Tibial nerve (tissue), 4 donors: ENCODE results near the gene SLU7. TPM values are rescaled to one million over a fixed set of nuclear protein-coding genes. Genes with fewer than 3 reads are reported as not detected.

Source experiments
- DNase-seq, 2 donors: peaks; one replicate each; pipeline ENCODE4 v3.0.0-alpha.2; 2019; ENCODE audit warnings: low spot score in 2 of 2
- H3K27ac ChIP-seq, 4 donors: fragments of 200-600 bp; sonication (generic) in 3 of 4; one replicate each; pipeline ENCODE4 v1.5.1; 2017 to 2019; ENCODE audit warnings: mild to moderate bottlenecking in 1 of 4
- H3K27me3 ChIP-seq, 2 donors: fragments of 200-600 bp; sonication (generic) in 1 of 2; one replicate each; pipeline versions ENCODE4 v1.5.1 to v1.6.0; 2017 to 2019
- H3K36me3 ChIP-seq, 3 donors: fragments of 200-600 bp; sonication (generic); one replicate each; pipeline ENCODE4 v1.5.1; 2018 to 2019
- H3K4me1 ChIP-seq, 4 donors: fragments of 200-600 bp; sonication (generic) in 3 of 4; one replicate each; pipeline ENCODE4 v1.5.1; 2017 to 2019
- H3K4me3 ChIP-seq, 4 donors: fragments of 200-600 bp; sonication (generic) in 3 of 4; one replicate each; pipeline ENCODE4 v1.5.1; 2017 to 2019; ENCODE audit warnings: mild to moderate bottlenecking in 1 of 4, moderate library complexity in 1 of 4
- H3K9me3 ChIP-seq, 4 donors: fragments of 200-600 bp; sonication (generic) in 3 of 4; one replicate each; pipeline ENCODE4 v1.5.1; 2017 to 2019
- EP300 ChIP-seq, 2 donors: sonication (generic); formaldehyde crosslinking; IDR thresholded peaks; one replicate each; pipeline ENCODE4 v1.6.1; 2017; ENCODE audit warnings: antibody characterized with exemption in 2 of 2, mild to moderate bottlenecking in 1 of 2
- POLR2A ChIP-seq, 2 donors: fragments of 450-650 bp; IDR thresholded peaks; one replicate each; pipeline ENCODE4 v1.6.1; 2017; ENCODE audit warnings: antibody characterized with exemption in 2 of 2, mild to moderate bottlenecking in 2 of 2, moderate library complexity in 2 of 2
- WGBS, 2 donors: methylation state at CpG; one replicate each; pipeline ENCODE4 v1.1.5; 2018; 5-methylcytosine and 5-hydroxymethylcytosine counted together
- total RNA-seq, 4 donors: library from RNA; depleted of rRNA; stranded (reverse); fragments of >200 nt; gene quantifications; one replicate each; pipeline ENCODE4 v1.1.0, GENCODE V29; 2016
- TF ChIP-seq, protein P1 (sequence below), 5 experiments: fragments of 200-600 bp in 3 of 5; fragments of 450-650 bp in 2 of 5; sonication (generic) in 3 of 5; IDR thresholded peaks; one replicate each; pipeline ENCODE4 v1.5.1; 2016 to 2019; ENCODE audit warnings: antibody characterized with exemption in 5 of 5, mild to moderate bottlenecking in 3 of 5, moderate library complexity in 2 of 5

The SLU7 gene
- total RNA-seq, 4 donors from 2014 or later = 68.2 to 76.8 (median 71.1) TPM

DNA sequence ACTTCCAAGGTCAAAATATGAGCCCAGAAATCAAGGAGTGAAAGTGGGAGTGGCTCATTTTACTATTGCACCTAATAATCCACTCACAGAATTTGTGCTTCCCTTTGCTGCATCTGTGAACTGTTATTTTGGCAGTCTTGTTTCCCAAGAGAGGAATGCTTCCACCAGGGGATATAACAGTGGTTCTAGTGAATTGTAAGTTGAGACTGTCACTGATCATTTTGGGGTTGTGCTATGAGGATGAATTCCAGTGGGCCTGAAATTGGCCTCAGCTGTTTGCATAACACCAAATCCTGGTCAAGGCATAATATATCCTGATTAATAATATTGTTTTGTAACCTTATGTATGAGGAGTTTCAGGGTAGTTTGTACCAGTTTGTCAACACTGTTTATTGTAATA, 33.4 kb downstream of the SLU7 start:
- no peaks in the 10 kb centered on the region for H3K27me3 ChIP-seq
- H3K36me3 ChIP-seq = peaks cover 0 to 12% (median 0%) of the 10 kb centered on the region in 3 donors
- H3K4me1 ChIP-seq = no peaks in the 10 kb centered on the region
- H3K4me3 ChIP-seq = no peak overlapping the region
- DNase-seq = no peak
- peaks cover 0 to 38% (median 7%) of the 10 kb centered on the region in 4 donors for H3K9me3 ChIP-seq
- H3K27ac ChIP-seq = no peak overlapping the region
- TF ChIP-seq EP300 (IDR thresholded peaks at IDR 0.05) (no peak), POLR2A (IDR thresholded peaks at IDR 0.05) (no peak)
- TF ChIP-seq, protein P1, sequence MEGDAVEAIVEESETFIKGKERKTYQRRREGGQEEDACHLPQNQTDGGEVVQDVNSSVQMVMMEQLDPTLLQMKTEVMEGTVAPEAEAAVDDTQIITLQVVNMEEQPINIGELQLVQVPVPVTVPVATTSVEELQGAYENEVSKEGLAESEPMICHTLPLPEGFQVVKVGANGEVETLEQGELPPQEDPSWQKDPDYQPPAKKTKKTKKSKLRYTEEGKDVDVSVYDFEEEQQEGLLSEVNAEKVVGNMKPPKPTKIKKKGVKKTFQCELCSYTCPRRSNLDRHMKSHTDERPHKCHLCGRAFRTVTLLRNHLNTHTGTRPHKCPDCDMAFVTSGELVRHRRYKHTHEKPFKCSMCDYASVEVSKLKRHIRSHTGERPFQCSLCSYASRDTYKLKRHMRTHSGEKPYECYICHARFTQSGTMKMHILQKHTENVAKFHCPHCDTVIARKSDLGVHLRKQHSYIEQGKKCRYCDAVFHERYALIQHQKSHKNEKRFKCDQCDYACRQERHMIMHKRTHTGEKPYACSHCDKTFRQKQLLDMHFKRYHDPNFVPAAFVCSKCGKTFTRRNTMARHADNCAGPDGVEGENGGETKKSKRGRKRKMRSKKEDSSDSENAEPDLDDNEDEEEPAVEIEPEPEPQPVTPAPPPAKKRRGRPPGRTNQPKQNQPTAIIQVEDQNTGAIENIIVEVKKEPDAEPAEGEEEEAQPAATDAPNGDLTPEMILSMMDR (IDR thresholded peaks at IDR 0.05) = no peak

DNA sequence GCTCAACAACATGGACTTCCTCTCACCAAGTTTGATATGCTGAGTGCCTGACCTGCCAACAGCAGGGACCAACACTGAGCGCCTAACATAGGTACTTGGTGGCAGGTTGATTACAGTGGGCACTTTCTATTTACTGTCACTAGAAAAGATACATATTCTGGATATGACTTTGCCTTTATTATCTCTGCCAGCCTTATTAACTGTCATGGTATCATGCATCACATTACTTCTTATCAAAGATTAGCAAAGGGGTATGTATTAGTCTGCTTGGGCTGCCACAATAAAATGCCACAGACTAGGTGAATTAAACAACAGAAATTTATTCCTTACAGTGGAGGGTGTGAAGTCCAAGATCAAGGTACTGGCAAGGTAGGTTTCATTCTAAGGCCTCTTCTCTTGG, 34.2 kb downstream of the SLU7 start:
- no peaks in the 10 kb centered on the region for H3K27me3 ChIP-seq
- no peaks in the 10 kb centered on the region for H3K4me1 ChIP-seq
- no peak overlapping the region for H3K4me3 ChIP-seq
- H3K27ac ChIP-seq = no peak overlapping the region
- DNase-seq = no peak
- peaks cover 0 to 12% (median 0%) of the 10 kb centered on the region in 3 donors for H3K36me3 ChIP-seq
- WGBS, 2 donors = 85 to 100% methylated on average over 1 of the region's 1 CpG
- TF ChIP-seq POLR2A (IDR thresholded peaks at IDR 0.05) (no peak), EP300 (IDR thresholded peaks at IDR 0.05) (no peak)
- TF ChIP-seq, protein P1 (IDR thresholded peaks at IDR 0.05) = no peak
- H3K9me3 ChIP-seq = peaks cover 0 to 38% (median 7%) of the 10 kb centered on the region in 4 donors

DNA sequence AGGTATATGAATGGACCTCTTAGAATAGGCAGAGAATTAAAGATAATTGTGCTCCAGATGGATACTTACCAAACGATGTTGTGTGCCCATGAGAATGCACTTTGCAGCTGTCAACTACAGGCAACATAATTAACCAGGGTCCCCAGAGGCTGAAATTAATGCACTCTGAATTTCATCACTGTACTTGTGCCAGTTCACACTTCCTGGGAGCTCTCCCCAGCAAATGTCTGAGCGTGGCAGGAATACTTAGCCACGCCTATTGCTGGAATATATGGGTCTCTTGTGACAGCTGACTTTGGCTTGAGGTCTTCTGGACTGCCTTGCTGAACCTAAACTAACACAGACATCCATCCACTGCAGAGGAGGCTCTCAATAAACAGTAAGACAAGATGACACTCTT, 36.5 kb downstream of the SLU7 start:
- 48 to 50% methylated on average over 3 of the region's 3 CpGs for WGBS, 2 donors
- TF ChIP-seq, protein P1 (IDR thresholded peaks at IDR 0.05) = no peak
- TF ChIP-seq EP300 (IDR thresholded peaks at IDR 0.05) = no peak
- TF ChIP-seq POLR2A (IDR thresholded peaks at IDR 0.05) = no peak
- no peak for DNase-seq
- Histone ChIP-seq H3K9me3 (peaks cover 0 to 23% (median 3%) of the 10 kb centered on the region in 4 donors), H3K4me3 (no peak overlapping the region), H3K4me1 (no peaks in the 10 kb centered on the region), H3K27me3 (no peaks in the 10 kb centered on the region), H3K27ac (no peak overlapping the region), H3K36me3 (peaks cover 0 to 5% (median 0%) of the 10 kb centered on the region in 3 donors)

DNA sequence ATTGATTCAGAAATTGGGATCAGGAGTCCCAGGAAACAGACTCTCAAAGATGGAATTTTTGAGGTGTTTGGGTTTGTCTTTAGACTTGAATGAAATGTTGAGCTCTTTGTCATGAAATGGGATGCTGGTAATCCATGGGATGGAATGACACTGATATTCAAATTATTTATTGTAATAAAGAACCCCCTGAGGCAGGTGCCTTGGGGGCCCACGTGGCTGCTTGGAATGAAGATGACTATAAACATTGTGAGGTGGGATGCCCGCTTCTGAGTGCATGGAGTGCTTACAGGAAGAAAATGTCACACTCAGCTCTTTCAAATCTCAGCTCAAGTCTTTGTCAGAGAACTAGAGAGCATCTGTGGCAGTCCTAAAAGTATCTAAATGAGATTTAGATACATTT, 38.8 kb downstream of the SLU7 start:
- peaks cover 0 to 3% (median 0%) of the 10 kb centered on the region in 4 donors for H3K9me3 ChIP-seq
- no peak overlapping the region for H3K27ac ChIP-seq
- WGBS, 2 donors = 68 to 69% methylated on average over 2 of the region's 2 CpGs
- no peaks in the 10 kb centered on the region for H3K4me1 ChIP-seq
- TF ChIP-seq, protein P1 (IDR thresholded peaks at IDR 0.05) = no peak
- TF ChIP-seq POLR2A (IDR thresholded peaks at IDR 0.05) (no peak), EP300 (IDR thresholded peaks at IDR 0.05) (no peak)
- H3K4me3 ChIP-seq = no peak overlapping the region
- no peak for DNase-seq
- H3K36me3 ChIP-seq = no peaks in the 10 kb centered on the region
- no peaks in the 10 kb centered on the region for H3K27me3 ChIP-seq

DNA sequence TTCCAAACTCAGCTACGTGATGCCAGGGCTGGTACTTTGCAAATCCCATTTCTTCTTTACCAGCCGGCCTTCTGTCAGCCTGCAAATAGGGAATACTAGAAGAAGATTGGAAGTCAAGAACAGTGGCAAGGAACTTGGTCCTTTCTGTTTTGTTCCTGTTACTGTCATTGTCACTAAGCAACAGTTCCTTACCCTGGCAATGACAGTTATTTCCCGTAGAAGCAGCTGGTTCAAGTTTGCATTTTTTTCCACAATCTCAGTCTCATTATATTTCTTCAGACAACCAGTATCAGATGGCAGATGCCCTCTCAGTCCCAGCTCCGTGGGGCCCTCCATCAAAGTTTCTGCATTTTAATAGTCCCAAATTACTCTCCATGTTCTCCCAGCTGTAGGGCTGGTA, 39.4 kb downstream of the SLU7 start:
- H3K36me3 ChIP-seq = no peaks in the 10 kb centered on the region
- no peak for DNase-seq
- no peak overlapping the region for H3K27ac ChIP-seq
- no peaks in the 10 kb centered on the region for H3K4me1 ChIP-seq
- 48 to 55% methylated on average over 4 of the region's 4 CpGs for WGBS, 2 donors
- no peaks in the 10 kb centered on the region for H3K9me3 ChIP-seq
- no peaks in the 10 kb centered on the region for H3K27me3 ChIP-seq
- no peak for TF ChIP-seq EP300 (IDR thresholded peaks at IDR 0.05)
- TF ChIP-seq POLR2A (IDR thresholded peaks at IDR 0.05) = no peak
- TF ChIP-seq, protein P1 (IDR thresholded peaks at IDR 0.05) = no peak
- H3K4me3 ChIP-seq = no peak overlapping the region
